Suppressor macrophage treated with lipopolysaccharide for 1 hour (primary cell): ENCODE measurements around the gene ALK.

Source experiments
- DNase-seq, 3 donors: peaks; one replicate each; pipeline ENCODE4 v3.0.0-alpha.2; 2020 to 2022

ALK gene

DNA sequence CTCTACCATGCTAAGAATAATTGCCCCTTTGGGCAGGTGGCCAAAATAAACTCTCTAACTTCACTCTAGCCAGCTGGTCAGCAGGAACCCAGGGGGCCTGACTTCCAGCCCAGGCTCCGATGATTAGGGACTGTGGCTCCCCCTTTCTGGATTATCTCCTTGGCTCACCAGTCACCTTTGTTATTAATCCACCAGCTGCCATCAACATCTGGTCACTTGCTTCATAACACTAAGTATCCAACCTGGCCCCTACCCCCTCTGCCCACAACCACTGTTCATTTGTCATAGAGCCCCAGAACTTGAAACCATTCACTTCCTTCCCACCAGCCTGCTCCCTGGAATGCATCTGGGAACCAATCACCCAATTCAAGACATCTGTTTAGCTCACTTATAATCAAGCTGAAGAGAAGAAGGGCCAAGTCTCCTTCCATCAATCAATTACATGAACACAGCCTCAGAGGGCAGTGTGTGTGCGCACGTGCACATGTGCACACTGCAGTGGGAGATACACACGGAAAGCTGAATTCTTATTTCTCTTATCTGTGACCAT is 215.1 kb downstream of the ALK start:
- no peak for DNase-seq

DNA sequence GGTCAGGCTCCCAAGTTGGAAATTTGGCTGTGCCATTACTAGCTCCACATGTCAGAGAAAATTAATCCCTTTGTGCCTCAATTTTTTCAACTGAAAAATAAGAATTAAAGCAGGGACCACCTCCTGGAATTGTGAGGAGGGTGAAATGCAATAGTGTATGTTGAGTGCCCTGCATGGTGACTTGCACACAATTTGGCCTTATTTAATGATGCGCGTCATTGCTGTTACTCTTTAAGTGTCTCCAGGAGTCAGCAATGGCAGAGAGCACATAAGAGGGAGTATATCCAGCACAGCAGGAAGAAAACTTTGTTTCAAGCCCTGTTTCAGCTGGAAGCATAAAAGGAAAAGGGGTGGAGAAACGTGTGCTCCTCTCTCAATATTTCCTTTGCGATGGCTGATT is 215.8 kb downstream of the ALK start:
- no peak for DNase-seq

DNA sequence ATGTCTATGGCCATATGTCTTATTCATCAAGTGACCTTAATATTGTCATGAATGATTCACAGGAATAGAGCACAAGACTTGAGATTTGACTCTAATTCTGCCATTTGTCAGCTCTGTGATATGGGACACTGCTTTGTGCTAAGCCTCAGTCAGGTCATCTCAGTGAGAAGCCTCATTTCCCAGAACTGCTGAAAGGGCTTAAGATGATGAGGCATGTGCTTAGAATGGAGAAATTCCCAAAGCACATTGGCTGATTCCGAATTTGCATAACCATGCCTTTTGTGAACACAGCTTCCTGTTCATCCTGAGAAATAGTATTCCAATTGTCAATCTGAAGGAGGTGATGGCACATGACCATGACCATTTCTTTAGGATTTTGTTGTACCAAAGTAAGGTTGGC is 218.1 kb downstream of the ALK start:
- DNase-seq = no peak

DNA sequence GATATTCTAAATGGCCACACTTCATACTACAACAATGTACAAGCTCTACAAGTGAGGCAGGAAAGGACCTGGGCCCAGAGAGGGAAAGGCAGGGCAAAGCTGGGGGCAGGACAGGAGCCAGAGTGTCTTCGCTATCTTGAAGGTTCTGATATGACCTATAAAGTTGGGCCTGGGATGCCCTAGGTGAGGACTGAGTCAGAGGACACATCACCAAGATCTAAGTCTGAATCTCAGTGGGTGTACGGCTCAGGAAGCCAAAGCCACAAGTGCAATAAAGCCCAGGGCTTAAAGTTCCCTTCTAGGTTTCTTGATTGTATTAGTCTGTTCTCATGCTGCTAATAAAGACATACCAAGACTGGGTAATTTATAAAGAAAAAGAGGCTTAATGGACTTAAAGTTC is 219.1 kb downstream of the ALK start:
- no peak for DNase-seq

DNA sequence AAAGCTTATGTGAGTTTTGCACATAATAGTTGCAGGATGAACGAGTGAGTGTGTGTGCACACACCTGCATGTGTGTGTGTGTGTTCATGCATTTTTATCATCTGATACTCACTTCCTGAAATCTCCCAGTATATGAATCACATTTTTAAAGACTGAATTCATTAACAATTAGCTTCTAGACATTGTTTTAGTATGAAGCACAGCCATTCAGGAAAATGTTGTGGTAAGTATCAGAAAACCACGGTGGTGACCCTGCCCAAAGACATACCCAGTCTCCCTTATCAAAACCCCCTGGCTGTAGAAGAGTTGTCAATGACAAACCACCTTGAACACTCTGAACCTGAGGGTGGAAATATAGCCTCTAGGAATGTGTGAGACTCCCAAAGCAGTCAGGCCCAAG is 220.8 kb downstream of the ALK start:
- DNase-seq = no peak

DNA sequence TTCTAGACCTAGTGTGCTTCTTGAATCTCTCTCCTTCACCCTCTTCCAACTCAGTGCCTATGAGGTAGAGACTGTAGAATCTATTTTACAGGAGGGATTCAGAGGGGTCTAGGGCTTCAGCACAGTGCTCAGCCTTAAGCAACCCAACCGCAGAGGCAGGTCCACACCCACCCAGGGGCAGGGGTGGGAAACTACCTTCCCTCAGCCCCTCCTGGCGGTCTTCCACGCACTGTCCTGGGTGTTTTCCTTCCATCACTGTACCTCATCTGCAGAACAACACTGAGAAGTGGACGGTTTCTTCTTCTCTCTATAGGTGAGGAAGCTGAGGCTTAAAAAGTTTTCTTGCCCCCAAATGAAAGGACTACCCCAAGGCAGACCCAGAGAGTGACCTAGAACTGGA is 222.3 kb downstream of the ALK start:
- no peak for DNase-seq

DNA sequence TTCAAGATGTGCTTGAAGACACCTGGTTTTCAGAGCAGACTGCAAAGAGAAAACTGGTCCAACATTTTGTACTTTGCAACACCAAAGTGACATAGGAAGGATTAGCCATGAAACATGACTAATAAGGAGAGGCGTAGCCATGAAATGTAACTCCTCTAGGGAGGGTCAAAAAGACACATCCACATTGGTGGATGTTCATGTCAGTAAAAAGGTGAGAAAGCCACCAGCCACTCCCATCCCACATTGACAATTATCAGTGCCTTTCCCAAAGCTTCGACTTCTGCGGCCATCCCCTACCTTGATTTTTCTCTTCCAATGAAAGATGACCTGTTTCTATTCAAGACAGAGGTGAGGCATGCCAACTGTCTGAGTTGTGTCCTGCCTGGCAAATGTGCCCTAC is 223.2 kb downstream of the ALK start:
- DNase-seq = no peak

DNA sequence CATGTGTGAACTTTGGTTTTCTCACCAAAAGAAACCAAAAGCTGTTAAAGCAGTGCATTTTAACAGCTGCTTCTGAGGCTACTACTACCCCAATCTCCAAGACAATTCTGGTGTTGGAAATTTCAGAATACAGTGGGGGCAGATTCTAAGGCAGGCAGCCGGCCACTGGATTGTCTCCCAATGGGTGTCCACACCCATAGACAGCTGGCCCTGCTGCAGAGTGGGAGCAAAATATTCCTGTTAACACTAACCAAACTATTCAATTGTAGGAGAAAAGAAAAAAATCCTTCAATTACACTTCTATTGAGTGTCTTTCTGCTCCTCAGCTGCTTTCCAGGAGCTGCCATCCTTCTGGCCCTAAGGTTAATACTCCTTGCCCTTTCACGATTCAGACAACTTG is 223.7 kb downstream of the ALK start:
- no peak for DNase-seq

DNA sequence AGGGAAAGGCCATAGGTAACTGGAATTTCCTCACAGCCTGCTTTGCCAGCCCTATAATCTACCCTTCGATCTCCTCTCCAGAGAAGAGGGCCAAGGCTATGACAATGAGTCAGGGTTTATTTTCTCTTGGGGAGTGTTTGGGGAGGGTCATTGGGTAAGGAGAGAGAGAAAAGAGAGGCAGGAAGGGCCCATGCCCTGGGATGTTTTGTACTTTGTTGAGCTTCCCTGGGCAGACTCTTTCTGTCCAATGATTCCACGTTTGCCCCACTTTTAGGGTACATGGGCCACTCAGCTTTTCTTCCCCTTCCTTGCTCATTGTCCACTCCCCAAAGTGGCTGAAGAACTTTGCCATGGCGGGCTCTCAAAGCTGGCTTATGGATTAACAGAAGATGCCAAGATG is 224.2 kb downstream of the ALK start:
- no peak for DNase-seq

DNA sequence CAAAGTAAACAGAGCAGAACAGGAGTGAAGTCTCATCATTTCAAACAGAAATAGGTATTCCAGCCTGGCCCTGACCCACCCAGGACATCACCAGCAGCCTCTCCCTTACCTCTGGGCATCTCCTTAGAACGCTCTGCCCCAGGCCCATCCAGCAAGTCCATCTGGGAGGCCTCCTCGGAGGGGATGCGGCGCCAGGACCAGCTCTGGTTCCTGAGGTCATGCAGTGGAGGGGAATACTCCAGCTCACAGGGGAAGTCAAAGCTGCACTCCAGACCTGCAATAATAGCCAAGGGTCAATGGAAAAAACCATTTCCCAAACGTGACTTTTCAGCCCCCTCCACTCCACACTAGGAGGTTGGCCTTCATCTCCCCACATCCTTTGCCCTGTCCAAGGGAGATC is 226.6 kb downstream of the ALK start:
- no peak for DNase-seq

DNA sequence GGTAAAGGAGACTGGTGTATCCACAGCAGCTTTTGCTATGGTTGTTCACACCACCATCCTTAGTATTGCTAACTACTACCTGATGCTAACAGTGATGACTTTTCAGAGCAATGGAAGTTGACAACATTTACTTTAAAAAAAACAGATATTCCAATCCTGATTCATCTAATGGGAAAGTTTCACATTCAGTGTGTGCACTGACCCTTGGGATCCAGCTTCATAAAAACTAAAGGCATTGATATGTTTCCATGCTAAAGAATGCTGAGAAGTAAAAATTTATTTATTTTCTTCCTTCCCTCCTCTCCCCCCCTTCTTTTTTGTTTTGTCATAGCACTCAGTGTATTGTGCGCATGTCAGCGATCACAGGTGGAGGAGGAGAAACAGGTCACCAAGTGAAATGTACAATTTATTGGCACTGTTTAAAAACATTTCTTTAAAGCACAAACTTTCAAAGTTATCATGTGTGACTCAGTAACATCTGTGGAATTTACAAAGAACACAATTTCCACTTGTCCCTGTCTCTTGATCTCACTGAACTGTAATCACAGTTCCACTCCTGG is 229.9 kb downstream of the ALK start:
- DNase-seq = no peak

DNA sequence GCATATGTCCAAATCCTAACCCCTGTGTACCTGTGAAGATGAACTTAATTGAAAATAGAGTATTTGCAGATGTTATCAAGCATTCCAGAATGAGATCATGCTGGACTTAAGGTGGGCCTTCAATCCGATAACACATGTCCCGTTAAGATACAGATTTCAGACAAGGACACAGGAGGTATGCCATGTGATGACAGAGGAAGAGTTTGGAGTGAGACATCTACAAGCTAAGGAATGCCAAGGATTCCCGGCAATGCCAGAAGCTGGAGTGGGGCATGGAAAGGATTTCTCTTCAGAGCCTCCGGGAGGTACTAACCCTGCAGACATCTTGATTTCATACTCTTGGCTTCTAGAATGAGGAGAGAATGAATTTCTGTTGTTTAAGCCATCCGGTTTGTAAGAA is 231.7 kb downstream of the ALK start:
- no peak for DNase-seq

DNA sequence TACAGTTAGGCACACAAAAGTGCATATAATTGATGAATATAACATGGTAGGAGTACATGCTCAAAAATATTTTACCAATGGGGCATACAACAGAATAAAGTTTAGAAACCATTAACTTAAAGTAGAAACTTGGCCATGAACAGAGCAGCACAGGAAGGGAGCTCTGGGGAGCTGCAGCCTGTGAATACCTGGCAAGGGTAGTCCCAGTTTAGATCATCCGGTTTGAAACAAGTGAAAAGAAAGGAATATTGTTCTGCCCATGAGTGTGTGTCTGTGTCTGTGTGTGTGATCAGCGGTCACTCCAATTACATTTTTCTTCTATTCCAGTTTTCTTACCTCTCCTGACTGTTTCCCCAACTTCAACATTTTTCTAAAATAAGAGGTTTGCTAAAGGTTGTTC is 233.0 kb downstream of the ALK start:
- no peak for DNase-seq

DNA sequence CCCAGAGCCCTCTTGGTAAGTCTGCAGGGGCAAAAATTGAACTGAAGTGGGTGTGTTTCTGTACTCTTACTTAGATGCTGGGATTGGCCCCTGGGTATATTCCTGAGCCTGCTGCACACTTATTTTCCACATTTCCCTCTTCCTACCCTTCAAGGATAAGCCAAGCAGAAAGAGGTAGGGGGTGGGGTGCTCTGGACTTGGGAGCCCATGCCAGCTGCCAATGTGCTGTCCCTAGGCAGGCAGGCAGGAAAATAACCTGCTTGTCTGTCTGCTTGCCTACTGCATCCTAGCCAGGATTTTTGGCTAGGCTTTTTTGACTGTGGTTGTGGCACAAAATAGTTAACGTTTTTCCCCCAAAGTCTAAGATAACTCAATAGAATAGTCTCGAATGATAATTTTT is 234.3 kb downstream of the ALK start:
- no peak for DNase-seq

DNA sequence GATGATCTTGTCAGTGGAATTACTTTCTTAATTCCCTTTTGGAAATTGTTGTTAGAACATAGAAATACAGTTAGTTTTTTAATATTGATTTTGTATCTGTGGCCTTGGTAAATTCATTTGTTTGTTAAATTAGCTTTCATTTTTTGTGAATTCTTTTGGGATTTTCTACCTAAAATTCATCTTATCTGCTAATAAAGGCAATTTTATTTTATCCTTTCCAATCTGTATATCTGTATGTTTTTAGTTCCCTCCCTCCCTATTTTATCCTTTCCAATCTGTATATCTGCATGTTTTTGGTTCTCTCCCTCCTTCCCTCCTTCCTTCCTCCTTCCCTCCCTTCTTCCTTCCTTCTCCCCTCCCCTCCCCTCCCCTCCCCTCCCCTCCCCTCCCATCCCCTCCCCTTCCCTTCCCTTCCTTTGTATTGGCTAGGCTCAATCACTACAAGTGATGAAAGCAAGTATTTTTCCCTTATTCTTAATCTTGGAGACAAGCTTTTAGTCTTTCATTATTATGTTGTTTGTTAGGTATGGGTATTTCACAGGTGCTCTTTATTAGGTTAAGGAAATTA is 244.4 kb downstream of the ALK start:
- DNase-seq = no peak

DNA sequence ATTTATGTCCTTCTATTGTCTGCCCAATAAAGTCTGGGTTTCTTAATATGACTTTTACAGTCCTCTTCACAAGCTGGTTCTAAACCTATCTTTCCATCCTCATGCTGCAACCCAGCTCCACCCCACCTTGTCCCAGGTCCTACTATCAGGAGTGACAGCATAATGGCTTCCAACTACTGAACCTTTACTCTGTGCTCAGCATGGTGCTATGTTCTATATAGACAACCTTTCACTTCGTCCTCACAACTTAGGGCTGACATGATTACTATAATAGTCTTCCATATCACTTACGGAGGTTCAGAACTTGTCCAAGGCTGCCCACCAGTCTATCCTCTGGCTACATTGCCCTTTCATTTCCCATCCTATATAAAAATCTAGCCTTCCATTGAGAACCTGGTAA is 256.8 kb downstream of the ALK start:
- no peak for DNase-seq

DNA sequence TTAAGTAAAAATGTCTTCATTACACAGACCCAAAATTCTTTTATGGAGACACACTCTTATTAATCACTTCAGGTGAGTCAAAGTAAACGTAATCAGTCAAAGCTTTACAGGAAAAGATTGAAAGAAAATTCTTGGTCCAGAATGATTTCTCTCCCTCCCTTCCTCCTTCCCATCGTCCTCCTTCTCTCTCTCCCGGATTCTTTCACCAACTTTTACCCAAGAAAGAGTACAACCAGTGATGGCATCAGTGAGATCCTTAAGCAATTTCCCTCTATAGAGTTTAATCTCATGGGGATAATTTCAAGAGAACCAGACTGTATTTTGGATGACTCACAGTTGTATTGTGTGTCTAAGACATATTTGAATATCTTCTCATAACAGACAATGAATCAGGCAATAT is 258.1 kb downstream of the ALK start:
- no peak for DNase-seq

DNA sequence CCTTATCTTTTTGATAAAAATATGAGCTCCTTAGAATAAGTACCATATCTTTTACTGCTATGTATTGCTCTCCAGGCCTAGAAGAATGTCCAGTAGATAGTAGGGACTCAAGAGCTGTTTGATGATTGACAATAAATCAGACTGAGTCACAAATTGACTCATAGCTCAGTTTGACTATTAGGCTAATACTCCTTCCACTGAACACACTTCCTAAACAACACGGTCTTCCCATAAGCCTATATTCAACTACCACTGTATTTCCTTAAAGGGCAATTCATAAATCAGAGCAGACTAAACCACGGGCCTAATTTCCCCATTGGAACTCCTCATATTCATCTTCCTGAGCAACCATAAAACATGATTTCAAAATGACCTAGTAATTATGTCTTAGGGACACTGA is 258.5 kb downstream of the ALK start:
- no peak for DNase-seq

DNA sequence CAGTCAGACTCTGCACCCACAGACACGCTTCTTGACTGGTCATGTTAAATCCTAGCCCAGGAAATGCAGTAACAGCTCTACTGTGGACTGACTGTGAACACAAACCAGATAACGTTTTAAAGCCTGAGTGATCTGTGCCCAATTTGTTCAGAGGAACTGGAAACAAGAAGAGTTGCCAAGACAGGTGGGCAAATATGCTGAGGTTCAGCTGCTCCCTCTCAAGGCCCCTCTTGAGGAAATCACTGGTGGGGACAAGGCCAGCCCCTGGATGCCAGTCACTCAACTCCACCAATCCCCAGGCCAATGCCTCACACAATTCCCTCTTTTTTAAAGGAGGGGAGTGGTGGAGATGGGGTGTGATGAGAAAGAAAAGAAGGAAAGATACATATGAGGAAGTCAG is 261.2 kb downstream of the ALK start:
- DNase-seq = no peak

DNA sequence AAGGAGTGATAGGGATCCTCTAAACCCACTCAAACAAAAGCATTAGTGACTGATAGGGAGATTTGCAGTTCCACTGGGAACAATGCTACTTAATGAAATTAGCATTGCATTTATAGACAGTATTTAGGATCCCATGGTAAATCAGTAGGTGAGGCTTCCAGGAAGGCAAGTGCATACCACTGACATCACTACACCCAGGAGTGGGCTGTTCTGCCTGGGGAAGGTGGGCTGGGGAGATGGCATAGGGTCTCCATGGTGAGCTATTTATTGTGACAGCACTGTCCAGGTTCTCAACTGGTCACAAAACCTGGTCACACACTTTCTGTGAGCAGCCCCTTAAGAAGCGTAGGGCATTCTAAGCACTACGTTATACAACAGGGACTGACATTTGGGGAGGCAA is 262.2 kb downstream of the ALK start:
- DNase-seq = no peak

DNA sequence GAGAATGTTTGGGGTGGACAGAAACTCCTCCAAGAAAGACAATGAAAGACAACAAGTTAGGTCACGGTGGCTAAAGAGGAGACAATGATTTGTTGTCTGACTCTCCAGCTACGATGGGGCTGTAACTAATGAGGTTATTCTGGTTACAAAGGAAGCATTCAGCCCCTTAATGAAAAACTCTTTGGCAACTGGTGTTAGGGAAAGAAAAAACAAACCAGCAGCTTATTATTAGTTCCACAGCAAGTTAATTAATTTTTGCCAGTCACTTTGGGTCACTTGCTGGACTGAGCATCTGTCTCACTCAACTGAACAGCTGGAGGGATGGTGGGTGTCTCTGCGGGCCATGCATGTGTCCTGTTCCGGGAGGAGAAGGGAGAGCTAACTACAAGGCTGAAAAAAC is 263.7 kb downstream of the ALK start:
- no peak for DNase-seq

DNA sequence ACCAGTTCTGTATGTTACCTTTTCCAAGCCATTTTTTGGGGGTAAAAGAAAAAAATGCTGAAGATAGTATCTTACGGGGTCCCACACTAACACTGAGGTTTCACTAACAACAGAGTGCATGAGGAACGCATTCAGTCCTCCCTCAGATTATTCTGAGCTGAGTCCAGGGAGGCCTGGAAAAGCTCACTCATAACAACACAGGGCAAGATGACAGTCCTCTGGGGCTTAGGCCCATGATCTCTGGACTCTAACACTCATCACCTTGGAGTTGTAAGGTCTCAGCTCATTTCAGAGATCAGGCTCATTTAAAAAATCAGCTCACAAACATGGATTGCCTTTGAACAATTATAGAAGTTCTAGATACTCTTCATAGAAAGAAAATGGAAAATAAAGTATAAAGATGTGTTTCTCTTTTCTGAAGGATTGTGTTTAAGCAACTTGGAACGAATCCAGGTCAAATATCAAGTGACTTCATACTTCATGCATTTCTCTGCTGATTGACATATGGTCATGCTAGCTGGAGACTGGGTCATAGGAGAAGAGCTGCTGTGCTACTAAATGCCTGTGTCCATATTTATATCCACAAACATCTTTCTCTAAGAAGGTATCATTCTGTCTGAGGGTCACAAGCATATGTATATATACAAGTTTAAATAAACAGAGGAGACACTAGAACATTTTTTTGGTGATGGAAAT is 265.8 kb downstream of the ALK start:
- DNase-seq = no peak

DNA sequence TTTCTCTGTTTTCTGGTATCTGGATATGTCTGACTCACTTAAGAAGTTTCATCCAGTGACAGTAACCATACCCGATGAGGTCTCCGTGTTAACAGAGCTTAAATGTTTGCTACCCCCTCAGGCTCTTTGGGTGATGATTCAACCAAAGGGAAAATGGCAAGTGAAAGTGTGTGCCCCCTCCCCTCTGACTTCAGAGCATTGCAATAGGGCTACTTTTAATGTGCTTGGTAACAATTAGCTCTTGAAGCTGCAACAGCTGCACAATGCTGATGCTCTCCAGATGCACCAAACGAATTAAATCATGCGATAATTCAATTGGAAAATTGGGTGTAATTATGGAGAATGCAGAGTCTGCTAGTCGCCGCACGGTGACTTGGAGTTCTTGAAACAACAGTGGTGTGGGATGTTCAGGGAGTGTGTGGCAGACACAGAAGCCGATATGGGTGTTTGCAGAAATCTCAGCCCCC is 270.7 kb downstream of the ALK start:
- DNase-seq = no peak

DNA sequence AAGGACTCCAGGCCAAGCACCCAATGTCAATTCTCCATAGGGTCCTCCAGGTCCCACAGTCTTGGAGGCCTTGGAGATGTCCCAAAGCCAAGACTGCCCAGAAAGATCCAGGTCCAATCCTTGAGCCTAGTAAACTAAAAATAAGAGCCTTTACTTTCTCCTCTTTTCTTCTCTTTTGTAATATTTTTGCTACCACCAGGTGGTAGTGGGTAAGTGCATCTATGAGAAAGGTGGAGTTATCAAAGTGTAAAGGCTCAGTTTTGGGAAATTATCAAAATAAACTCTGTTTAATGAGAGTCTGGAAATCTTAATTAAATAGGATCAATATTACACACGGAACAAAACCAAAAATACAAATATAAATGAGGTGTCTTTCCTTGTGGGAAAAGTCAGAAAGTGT is 276.4 kb downstream of the ALK start:
- DNase-seq = peak in 1 of 3 donors; percentile 15

DNA sequence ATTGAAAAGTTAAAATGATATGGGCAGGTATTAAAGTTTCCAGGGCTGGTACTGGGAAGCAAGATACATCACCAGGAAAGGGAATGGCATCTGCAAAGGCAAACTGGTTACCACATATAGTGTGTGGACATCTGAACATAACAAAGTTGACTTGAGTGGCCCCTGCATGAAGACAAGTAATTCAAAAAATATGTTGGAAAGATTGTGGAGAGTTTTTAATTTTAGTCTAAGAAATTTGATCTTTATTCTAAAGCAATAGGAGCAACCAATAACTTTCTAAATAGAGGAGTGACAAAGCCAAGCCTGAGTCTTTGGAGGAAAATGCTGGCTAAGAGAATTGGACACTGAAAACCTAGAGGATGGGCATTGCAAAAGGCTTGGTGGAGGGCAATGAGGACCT is 278.2 kb downstream of the ALK start:
- no peak for DNase-seq
